Loucy (cell line): Measurements from ENCODE around the gene UNC93A.
"Not testable (repeated sequence)": the region's sequence is repeated elsewhere in the genome, so short reads cannot be mapped to it uniquely, and the experiment has no call there.

Source experiments
- H2AFZ ChIP-seq: fragments of 200-600 bp; sonication (generic); 2 replicates; pipeline ENCODE4 v1.6.0; 2016; ENCODE audit warnings: antibody characterized with exemption, mild to moderate bottlenecking, low read length, moderate library complexity
- H3F3A ChIP-seq: fragments of 200-600 bp; 2 replicates; pipeline ENCODE4 v1.6.0; 2016; ENCODE audit warnings: antibody characterized with exemption, low read depth, mild to moderate bottlenecking
- H3K27me3 ChIP-seq: fragments of 200-600 bp; sonication (generic); 2 replicates; pipeline ENCODE4 v1.6.1; 2014; ENCODE audit warnings: low read length, mild to moderate bottlenecking; ENCODE audit not compliant: insufficient read depth, poor library complexity, severe bottlenecking
- H3K36me3 ChIP-seq: fragments of 200-600 bp; sonication (generic); 2 replicates; pipeline ENCODE4 v1.6.1; 2016; ENCODE audit warnings: low read length; ENCODE audit not compliant: insufficient read depth
- H3K4me1 ChIP-seq: fragments of 200-600 bp; sonication (generic); 2 replicates; pipeline ENCODE4 v1.5.1; 2014; ENCODE audit warnings: low read length, mild to moderate bottlenecking; ENCODE audit not compliant: insufficient read depth, poor library complexity, severe bottlenecking
- H3K4me2 ChIP-seq: fragments of 200-600 bp; sonication (generic); 2 replicates; pipeline ENCODE4 v1.6.0; 2014; ENCODE audit warnings: antibody characterized with exemption, low read length, low read depth, mild to moderate bottlenecking; ENCODE audit not compliant: poor library complexity, severe bottlenecking
- H3K4me3 ChIP-seq: fragments of 200-600 bp; sonication (generic); 2 replicates; pipeline ENCODE4 v1.5.1; 2014; ENCODE audit warnings: low read length, mild to moderate bottlenecking, mixed read lengths; ENCODE audit not compliant: poor library complexity, severe bottlenecking
- H3K79me2 ChIP-seq: fragments of 200-600 bp; sonication (generic); 2 replicates; pipeline ENCODE4 v1.6.1; 2014; ENCODE audit warnings: low read length; ENCODE audit not compliant: insufficient read depth
- H3K9ac ChIP-seq: fragments of 200-600 bp; sonication (generic); 2 replicates; pipeline ENCODE4 v1.6.0; 2014; ENCODE audit warnings: mild to moderate bottlenecking, low read depth, low read length, moderate library complexity; ENCODE audit not compliant: poor library complexity, severe bottlenecking
- H3K9me2 ChIP-seq: fragments of 200-600 bp; sonication (generic); replicated peaks from 2 replicates; pipeline ENCODE4 v1.6.1; 2016; ENCODE audit warnings: low read depth, low read length, mixed read lengths
- H3K9me3 ChIP-seq: fragments of 200-600 bp; sonication (generic); 2 replicates; pipeline ENCODE4 v1.6.1; 2014; ENCODE audit warnings: mild to moderate bottlenecking, antibody characterized with exemption, low read length, low read depth; ENCODE audit not compliant: insufficient read depth
- H4K20me1 ChIP-seq: fragments of 200-600 bp; sonication (generic); 2 replicates; pipeline ENCODE4 v1.6.0; 2014; ENCODE audit warnings: antibody characterized with exemption, low read length, mild to moderate bottlenecking; ENCODE audit not compliant: insufficient read depth, poor library complexity, severe bottlenecking
- CTCF ChIP-seq: fragments of 200-600 bp; sonication (generic); conservative IDR thresholded peaks from 2 replicates; pipeline ENCODE4 v1.5.1; 2014; ENCODE audit warnings: mild to moderate bottlenecking, antibody characterized with exemption, low read length
- EZH2phosphoT487 ChIP-seq: fragments of 200-600 bp; IDR thresholded peaks from 2 replicates; pipeline ENCODE4 v1.6.1; 2018; ENCODE audit warnings: antibody characterized with exemption, mild to moderate bottlenecking, moderate library complexity, borderline replicate concordance

UNC93A gene

GRCh38 chr6:167255918-167256553 is 35.1 kb upstream of the UNC93A start:
- H3K79me2 ChIP-seq: no peaks in the 10 kb centered on the region
- H3K4me1 ChIP-seq: no peaks in the 10 kb centered on the region
- no peaks in the 10 kb centered on the region for H3K27me3 ChIP-seq
- H3K9me2 ChIP-seq: no peaks in the 10 kb centered on the region
- H2AFZ ChIP-seq: no peak overlapping the region
- no peak overlapping the region for H3K4me2 ChIP-seq
- peaks cover 11% of the 10 kb centered on the region; the same call in 1 of the 2 replicates for H3K9me3 ChIP-seq
- no peaks in the 10 kb centered on the region for H3K36me3 ChIP-seq
- TF ChIP-seq EZH2phosphoT487 (no peak), CTCF (0 out of 2 replicates have a peak, but pooled peaks have one; percentile 19)
- H4K20me1 ChIP-seq: no peaks in the 10 kb centered on the region
- H3F3A ChIP-seq: no peaks in the 10 kb centered on the region
- H3K4me3 ChIP-seq: no peak overlapping the region
- no peak overlapping the region for H3K9ac ChIP-seq

- TF ChIP-seq EZH2phosphoT487 (no peak), CTCF (no peak)
- no peaks in the 10 kb centered on the region for H3K4me1 ChIP-seq
Observed at GRCh38 chr6:167258646-167259045, 32.5 kb upstream of the UNC93A start.

GRCh38 chr6:167266057-167266829 is 24.9 kb upstream of the UNC93A start:
- not testable (repeated sequence) for H3K27me3 ChIP-seq, H3K4me3 ChIP-seq, H3K36me3 ChIP-seq, H4K20me1 ChIP-seq, H3K9me2 ChIP-seq, H3K4me2 ChIP-seq, H3K4me1 ChIP-seq, H3K79me2 ChIP-seq, H3F3A ChIP-seq, H2AFZ ChIP-seq, H3K9ac ChIP-seq, H3K9me3 ChIP-seq

More at GRCh38 chr6:167258646-167259045, 32.5 kb upstream of the UNC93A start:
- no peaks in the 10 kb centered on the region for H3K9me2 ChIP-seq
- no peaks in the 10 kb centered on the region for H4K20me1 ChIP-seq
- no peaks in the 10 kb centered on the region for H3K79me2 ChIP-seq
- peaks cover 11% of the 10 kb centered on the region; the same call in 1 of the 2 replicates for H3K9me3 ChIP-seq
- H3K36me3 ChIP-seq: no peaks in the 10 kb centered on the region
- H3K9ac ChIP-seq: no peak overlapping the region
- H3K4me3 ChIP-seq: no peak overlapping the region
- no peaks in the 10 kb centered on the region for H3K27me3 ChIP-seq
- no peak overlapping the region for H3K4me2 ChIP-seq
- no peak overlapping the region for H2AFZ ChIP-seq
- H3F3A ChIP-seq: no peaks in the 10 kb centered on the region
